ENCODE results near the gene WDR72.
"Not testable (repeated sequence)": the region's sequence is repeated elsewhere in the genome, so short reads cannot be mapped to it uniquely, and the experiment has no call there.

Gene WDR72

DNA sequence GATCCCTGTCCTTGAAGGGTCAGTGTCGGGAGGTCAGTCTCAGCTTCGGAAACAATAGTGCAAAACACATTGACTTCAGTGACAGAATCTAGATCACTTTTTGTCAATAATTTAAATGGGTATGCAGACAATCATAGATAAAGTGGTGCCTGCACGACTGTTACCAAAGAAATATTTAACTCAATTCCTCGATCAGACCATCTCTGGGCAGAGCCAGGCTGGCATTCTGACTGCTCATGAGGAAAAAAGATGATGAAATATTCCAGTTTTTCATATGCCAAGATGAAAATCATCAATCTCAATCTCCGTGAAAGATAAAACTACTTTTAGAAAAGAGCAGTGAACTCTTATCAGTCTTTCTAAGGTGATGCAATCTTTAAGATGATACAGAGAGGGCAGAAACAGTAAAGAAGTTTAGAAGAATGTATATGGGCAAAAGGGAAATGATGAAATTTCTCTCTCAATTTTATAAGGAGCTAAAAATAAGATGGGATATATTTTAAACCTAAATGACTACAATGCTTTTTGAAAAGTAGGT lies 169.9 kb downstream of the WDR72 start:
- no peak for DNase-seq (ENCODE audit: low read depth in 2 of 2)

DNA sequence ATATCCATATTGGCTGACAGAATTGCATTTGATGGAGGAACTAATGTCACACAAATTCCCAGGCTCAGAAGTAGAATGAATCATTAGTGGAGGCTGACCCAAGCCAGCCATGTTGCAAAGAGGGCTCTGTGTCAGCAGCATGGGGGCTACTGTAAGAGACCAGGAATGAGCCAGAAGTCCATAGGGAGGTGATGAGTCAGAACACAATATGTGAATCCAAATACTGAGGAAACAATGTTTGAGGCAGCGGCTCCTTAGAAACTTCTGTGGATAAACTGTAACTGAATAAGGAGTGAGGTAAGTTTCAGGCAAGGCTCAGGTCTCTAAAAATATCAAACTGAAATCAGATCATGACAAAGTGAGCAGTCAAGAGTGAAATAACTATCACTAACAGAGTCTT lies 170.7 kb downstream of the WDR72 start:
- no peak for DNase-seq (ENCODE audit: low read depth in 2 of 2)

DNA sequence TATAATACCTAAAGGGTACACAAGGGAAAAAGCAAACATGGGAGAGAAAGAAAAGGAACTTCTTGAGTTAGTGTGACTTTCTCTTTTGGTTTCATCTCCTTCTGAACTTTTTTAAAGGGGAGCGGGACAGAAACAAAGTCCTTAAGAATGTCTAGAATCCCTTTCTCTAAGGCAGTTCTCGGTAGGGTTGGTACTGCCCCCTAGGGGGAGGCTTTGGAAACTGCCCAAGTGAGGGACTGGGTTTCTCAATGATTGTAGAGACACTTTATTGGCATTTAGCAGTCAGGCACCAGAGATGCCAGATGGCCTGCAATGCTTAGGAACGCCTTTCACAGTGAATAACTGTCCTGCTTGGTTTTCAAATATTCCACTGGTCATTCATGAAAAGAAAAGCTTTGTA lies 172.7 kb downstream of the WDR72 start:
- no peak for DNase-seq (ENCODE audit: low read depth in 2 of 2)

DNA sequence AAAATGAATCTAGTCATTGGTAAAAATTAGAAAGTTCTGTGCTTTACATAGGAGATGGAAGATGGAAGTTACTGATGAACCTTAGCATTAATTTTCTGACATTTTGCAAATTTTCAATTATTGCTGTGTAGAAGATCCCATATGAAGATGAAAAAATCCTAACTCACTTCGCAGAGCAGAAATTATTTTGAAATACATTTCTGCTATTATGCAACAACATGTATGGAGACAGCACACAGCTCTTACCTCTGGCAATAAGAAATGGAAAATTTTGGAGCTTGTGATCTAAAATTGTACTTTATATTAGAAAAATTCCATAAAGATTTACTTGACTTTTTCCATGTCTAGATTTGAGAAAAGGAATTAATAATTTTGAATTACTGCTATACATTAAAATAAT lies 177.9 kb downstream of the WDR72 start:
- no peak for DNase-seq (ENCODE audit: low read depth in 2 of 2)

DNA sequence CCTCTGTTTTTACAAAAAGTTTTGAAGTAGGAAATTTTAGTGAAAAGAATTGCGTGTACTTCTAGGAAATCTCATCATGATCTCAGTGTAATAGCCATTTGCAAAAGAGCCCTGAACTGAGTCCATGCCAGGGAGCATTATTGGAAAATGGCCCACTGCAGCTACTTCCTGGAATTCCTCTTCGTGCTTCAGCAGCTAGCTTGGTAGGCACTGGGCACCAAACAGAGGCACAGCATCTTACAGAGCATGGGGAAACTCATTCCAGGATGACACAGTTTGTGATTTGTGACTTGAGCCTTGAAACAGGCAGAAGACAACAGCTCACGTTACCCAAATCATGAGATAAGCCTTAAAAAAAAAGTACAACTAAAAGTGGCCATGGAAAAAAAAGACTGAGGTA lies 179.1 kb downstream of the WDR72 start:
- no peak for DNase-seq (ENCODE audit: low read depth in 2 of 2)

DNA sequence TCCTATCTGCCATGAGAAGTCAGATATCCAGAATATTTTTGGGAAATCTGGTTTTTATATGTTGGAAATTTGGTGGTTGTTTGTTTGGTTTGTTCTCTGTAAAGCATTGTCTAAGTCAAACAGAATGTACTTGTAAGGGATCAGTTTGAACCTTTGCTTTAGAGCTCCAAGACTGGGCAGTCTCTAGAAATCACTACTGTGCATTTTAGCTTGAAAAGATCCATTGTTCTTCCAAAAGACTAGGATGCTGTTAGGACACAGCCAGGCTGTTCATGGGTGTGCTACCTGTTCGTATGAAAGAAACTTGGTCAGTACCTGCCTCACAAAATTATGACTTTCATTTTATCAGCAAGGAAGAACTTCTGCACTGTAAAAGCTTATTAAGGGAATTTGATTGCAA lies 182.6 kb downstream of the WDR72 start:
- no peak for DNase-seq (ENCODE audit: low read depth in 2 of 2)

DNA sequence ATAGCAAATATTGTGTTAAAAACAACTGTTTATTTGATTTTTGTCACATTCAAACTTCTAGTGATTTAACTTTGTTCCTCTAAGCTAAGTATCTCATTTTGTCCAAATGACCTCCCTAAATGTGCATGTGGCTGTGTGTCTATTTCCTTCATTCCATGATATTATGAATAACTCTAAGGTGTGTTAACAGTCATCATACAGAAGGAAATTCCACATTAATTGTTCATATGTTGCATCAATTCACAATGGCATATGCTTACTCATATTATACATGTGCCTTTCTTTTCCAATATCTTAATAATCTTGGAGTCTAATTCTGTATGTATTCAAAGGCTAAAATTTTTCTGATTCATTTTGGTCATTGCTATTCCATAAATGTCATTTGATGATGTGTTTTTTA lies 186.4 kb downstream of the WDR72 start:
- no peak for DNase-seq (ENCODE audit: low read depth in 2 of 2)

DNA sequence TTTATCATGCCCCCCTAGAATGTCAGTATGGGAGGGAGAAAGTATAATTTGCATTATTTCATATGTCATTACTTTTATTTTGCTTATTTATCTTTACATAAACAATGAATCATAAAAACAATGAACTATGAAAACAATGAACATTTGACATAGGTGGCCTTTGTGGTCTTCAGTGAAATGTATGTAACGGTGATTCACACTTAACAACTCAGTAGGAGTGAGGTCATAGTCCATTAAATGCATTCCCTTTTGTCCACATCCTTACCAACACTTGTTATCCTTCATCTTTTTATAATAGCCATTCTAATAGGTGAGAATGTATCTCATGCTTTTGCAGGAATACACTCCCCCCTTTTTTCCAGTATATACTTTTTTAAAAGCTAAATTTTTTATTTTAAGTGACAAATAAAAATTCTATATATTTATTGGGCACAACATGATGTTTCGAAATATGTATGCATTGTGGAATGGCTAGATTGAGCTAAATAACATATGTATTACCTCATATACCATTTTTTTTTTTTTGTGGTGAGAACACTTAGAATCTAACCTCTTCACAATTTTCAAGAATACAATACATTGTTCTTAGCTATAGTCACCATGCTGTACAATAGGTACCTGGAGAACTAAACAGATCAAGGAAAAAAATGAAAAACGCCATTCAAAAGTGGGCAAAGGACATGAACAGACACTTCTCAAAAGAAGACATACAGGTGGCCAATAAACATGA lies 189.5 kb downstream of the WDR72 start:
- no peak for DNase-seq (ENCODE audit: low read depth in 2 of 2)

DNA sequence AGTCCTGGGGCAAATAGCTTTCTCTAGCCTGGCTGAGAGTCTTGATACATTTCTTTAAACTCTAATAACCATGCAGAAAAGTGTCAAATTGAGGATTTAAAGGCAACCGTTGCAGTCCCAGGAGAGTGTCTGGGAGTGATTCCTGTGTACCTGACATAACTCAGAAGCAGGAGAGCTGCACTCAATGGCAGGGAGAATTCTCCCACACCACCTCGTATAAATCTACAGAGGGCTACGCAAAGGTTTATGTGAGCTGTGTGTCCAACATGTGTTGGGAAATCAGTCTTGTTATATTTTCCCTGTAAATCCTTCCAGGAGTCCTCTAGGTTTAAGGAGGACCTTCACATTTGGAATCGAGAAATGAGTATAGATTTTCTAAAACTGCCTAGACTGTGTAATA lies 192.6 kb downstream of the WDR72 start:
- DNase-seq (ENCODE audit: low read depth in 2 of 2) = no peak

DNA sequence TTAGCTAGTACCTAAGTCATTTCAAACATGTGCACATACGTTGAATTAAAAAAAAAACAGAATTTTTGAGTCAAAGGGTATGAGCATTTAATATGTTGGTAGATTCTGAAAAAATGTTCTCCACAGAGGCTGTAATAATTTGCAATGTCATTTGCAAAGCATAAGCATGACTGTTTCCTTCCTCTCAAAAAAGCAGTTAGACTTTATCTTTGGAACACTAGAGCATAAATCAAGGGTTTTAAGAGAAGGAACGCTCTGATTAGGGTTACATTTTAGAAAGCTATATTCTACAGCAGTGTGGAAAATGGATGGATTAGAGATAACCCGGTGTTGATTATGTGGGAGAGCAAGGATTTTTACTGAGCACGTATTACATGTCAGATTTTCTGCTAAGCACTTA lies 193.7 kb downstream of the WDR72 start:
- no peak for DNase-seq (ENCODE audit: low read depth in 2 of 2)

DNA sequence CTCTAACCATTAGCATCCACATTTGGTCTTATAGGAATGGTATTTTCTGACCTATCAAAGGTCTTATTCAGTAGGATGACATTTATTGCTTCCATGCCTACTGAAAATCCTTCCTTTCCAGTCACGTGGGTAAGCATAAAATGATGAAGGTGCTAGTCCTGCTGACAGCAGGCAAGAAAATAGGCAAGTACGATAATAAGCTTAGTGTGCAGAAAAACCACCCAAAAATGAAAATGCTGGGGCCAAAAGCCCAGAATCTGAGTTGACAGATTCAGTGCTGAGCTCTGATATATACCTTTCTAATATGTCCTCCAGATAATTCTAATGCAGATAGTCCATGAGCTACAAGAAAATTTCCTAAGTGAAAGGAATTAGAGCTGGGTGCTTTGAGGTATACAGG lies 194.8 kb downstream of the WDR72 start:
- DNase-seq (ENCODE audit: low read depth in 2 of 2) = no peak

DNA sequence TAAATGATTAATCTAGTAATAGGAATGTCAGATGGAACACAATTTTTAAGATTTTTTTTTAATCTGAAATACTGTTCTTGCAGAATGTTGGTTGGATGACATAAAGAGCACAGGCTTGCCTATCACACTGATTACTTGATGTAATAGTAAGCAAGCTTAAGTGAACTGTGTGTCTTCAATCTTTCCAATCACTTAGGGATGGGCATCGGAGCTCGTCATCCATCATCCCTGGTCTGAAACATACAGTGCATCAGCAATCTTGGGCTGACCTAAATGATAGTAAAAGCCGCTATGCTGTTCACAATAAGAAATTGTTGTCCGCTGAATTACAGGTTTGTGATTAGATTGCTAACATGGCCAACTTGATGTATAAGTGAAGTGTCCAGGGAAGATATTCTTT lies 195.8 kb downstream of the WDR72 start:
- no peak for DNase-seq (ENCODE audit: low read depth in 2 of 2)

DNA sequence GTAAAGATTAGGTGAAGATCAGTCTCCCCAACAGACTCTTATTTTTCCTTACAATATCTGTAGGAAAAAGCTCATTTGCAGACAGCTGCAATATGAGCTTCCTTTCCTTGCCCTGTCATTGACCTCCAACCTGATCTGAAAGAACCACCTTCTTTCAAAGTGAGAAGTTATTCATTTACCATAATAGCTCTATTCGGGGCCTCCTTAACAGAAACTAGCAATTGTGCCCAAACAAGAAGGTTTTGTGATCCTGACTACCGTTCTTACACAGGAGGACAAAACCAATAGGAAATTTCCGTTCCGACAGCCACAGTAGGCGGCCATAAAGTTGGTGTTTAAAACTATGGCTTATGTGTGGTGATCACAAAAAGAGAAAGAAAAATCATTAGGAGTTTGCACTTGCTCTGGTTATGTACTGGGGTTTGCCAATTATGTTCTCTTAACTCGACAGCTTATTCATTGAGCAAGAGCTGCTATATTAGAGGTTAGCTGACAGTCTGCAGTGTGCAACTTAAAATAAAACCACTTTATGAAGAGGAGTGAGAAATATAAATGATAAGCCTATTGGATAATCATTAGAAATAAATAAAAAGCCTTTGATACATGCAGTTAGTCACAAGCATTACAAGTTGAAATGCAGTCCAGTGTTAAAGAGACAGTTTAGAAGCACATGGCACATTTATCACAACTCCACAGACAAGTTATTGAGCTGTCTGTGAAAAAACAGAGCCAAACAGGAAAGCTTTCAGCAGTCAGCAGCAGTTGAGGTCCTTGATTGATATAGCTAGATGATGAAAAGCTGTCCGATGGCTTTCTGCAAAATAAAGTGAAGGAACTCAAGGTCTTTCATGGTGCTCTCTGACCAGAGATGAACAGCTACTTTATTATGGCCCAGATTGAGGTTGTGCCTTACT lies 199.8 kb downstream of the WDR72 start:
- DNase-seq (ENCODE audit: low read depth in 2 of 2) = no peak

DNA sequence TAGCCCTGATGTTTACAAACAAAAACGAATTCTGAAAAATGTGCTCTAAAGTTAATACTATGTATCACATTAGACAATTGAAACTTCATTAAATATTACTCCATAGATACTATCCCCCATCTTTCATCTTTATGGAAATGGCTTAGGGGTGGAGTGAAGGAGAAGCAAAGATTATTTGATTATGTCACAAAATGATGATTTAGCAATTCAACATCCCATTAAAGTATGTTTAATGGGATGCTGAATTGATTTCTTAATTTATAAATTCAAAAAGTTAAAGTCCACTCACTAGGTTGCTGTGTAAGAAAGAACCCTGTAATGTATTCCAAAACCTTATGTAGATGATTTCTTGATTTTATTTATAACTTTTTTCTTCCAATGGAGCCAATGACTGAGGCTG lies 201.1 kb downstream of the WDR72 start:
- DNase-seq (ENCODE audit: low read depth in 2 of 2) = no peak

DNA sequence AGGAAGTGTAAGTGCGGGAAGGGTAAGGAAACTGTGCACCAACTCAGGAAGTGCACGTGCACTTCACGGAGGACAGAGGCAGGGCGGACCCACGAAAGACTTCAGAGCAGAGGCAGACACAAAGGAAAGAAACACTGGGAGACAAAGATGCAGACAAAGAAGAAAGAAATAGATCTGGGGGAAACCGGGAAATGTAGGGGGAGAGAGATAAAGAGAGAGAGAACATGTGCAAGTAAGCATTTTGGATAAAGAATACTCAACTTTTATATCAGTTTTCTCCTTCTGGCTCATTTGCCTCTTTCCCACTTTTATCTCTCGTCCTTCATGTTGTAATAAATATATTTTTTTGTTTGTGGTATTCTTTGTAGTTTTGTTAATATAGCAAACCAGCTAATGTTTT lies 204.2 kb downstream of the WDR72 start:
- DNase-seq (ENCODE audit: low read depth in 2 of 2) = no peak

DNA sequence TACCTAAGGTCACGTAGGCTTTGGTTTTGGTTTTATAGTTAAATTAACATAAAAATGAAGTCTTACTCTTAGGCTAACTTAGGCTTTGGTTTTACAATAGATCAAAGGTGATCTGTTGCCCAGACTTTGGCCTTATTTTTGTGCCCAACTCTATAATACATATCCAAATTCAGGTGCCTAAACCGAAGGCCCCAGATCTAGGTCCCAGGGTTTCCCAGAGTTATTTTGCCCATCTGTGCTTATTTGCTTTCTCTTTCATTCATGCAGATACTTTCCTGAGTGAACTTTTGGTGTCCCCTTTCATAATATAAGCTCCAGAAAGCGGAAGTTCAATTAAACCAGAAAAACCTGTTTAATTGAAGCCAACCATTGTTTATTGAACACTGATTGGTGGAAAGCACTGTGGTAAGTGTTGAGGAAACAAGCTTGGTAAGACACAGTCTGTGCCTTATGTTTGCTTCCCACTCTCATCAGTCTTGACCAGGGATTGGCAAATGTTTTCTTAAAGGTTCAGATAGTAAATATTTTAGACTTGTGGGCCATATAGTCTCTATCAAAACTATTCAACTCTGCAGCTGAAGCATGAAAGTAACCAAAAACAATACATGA lies 209.7 kb downstream of the WDR72 start:
- no peak for DNase-seq (ENCODE audit: low read depth in 2 of 2)

DNA sequence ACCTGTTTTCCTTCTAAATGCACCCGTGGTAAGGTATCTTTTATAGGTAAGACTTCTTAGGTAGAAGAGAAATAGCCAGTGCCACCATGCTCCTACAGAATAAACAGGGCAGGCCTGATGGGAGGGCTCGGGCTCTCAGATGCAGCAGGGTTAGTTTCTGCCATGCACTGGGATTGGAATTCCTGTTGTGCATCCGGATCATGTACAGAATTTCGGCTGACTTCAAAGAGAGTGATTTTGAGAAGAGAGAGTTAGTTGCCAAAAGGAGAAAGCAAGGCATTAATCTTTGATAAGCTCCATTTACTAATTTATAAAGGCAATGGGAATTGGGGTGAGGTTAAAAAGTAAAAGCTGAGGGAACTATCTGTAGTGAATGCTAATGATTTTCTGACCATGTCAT lies 211.2 kb downstream of the WDR72 start:
- no peak for DNase-seq (ENCODE audit: low read depth in 2 of 2)

DNA sequence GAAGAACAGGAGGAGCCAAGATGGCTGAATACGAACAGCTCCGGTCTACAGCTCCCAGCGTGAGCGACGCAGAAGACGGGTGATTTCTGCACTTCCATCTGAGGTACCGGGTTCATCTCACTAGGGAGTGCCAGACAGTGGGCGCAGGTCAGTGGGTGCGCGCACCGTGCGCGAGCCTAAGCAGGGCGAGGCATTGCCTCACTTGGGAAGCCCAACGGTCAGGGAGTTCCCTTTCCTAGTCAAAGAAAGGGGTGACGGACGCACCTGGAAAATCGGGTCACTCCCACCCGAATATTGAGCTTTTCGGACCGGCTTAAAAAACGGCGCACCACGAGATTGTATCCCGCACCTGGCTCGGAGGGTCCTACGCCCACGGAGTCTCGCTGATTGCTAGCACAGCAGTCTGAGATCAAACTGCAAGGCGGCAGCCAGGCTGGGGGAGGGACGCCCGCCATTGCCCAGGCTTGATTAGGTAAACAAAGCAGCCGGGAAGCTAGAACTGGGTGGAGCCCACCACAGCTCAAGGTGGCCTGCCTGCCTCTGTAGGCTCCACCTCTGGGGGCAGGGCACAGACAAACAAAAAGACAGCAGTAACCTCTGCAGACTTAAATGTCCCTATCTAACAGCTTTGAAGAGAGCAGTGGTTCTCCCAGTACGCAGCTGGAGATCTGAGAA lies 218.7 kb downstream of the WDR72 start:
- not testable (repeated sequence) for DNase-seq (ENCODE audit: low read depth in 2 of 2)

DNA sequence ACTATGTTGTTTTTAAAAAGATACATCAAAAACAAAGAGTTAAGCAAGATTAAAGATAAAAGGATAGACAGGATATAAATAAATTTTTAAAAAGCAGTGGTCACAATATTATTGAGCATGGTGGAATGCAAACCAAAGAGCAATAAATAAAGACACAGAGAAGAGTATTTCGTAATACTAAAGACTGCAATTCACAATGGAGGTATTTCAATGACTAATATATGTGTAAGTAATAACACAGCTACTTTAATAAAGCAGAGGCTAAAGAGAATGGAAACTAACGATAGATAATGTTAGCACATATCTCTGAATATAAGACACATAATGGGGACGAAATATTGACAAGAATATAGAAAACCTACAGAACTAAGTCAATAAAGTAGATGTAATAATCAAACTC lies 219.6 kb downstream of the WDR72 start:
- no peak for DNase-seq (ENCODE audit: low read depth in 2 of 2)

DNA sequence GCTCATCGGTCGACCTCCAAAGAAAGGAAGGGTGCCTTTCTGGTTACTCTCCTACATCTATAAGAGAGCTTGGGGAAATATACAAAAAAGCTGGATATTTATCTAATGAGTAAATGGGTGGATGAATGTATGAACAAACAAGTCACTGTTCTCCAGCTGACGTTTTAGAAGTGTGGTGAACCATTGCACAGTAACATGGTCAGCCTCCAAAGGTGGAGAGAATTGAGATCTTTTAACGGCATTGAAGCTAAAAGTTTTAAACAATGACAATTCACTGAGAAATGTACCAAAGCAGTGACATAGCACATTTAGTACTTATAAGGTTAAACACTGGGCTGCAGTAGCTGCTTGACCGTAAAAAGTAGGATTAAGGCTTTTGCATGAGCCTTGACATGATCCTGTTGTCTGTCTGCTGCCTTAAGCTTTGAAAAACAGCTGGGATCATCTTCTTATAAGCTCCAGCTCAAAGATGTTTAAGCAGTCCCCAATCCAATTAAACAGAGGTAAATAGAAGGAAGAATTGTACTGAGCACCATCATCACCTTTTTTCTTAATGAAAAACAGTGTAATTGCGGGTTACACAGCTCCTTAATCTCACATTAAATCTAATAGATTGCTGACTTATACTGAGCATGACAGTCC lies 222.9 kb downstream of the WDR72 start:
- no peak for DNase-seq (ENCODE audit: low read depth in 2 of 2)

DNA sequence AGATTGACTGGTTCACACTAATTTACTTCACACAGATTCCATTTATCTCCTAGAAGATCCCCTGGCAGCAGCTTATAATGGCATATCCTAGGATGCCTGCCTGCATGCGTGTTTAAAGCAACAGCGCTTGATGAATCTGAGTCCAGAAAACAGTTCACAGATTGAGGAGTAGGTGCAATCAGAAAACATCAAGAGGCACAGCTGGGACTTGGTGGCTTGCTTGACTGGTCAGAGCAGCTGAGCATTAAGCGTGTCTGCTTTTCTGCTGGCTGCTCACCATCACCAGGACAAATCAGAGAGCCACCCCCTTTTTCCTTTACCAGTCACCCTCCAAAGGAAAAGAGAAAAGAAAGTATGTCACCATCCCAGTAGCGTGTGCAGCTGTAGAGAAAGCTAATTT lies 223.6 kb downstream of the WDR72 start:
- no peak for DNase-seq (ENCODE audit: low read depth in 2 of 2)
